ACC112 (cell line): ENCODE results near the gene COL24A1.
"Not testable (repeated sequence)": the region's sequence is repeated elsewhere in the genome, so short reads cannot be mapped to it uniquely, and the experiment has no call there.

Source experiments
- H2AFZ ChIP-seq: fragments of 200-600 bp; sonication (generic); one replicate; pipeline ENCODE4 v1.6.0; 2017; ENCODE audit warnings: antibody characterized with exemption, low read length; ENCODE audit not compliant: unreplicated experiment
- H3K27ac ChIP-seq: fragments of 200-600 bp; sonication (generic); 2 replicates; pipeline ENCODE4 v1.5.1; 2014; ENCODE audit warnings: low read depth, mild to moderate bottlenecking, antibody characterized with exemption, low read length, moderate library complexity
- H3K27me3 ChIP-seq: fragments of 200-600 bp; sonication (generic); 2 replicates; pipeline ENCODE4 v1.6.1; 2014; ENCODE audit warnings: mild to moderate bottlenecking, antibody characterized with exemption, low read length, moderate library complexity, mixed read lengths; ENCODE audit not compliant: insufficient read depth
- H3K36me3 ChIP-seq: fragments of 200-600 bp; sonication (generic); 2 replicates; pipeline ENCODE4 v1.6.1; 2016; ENCODE audit warnings: mild to moderate bottlenecking, antibody characterized with exemption, low read length, moderate library complexity, mixed read lengths; ENCODE audit not compliant: insufficient read depth
- H3K4me1 ChIP-seq: fragments of 200-600 bp; sonication (generic); one replicate; pipeline ENCODE4 v1.6.1; 2016; ENCODE audit warnings: low read length, mixed read lengths; ENCODE audit not compliant: insufficient read depth, unreplicated experiment, control insufficient read depth
- H3K4me3 ChIP-seq: fragments of 200-600 bp; sonication (generic); 2 replicates; pipeline ENCODE4 v1.5.1; 2014; ENCODE audit warnings: mild to moderate bottlenecking, low read depth, low read length
- H3K79me2 ChIP-seq: fragments of 200-600 bp; sonication (generic); one replicate; pipeline ENCODE4 v1.6.0; 2016; ENCODE audit warnings: low read length; ENCODE audit not compliant: control insufficient read depth, unreplicated experiment, insufficient read depth

The COL24A1 gene

DNA sequence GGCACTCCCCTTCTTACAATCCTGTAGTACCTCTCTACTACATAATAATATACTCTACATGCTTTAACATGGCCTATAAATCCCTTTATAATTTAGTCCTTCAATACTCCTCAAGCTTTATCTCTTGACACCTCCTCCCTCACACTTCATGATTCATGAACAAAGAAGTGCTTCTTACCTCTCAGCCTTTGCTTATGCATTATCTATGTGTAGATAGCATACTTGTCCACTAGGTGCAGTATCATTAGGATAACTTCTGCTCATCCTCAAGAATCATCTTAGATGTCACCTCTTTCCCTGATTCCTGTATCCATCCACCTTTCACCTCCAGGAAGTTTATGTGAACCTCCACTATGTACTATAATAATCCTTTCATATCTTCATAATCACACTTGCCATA, 74.4 kb downstream of the COL24A1 start:
- no peaks in the 10 kb centered on the region for H3K27me3 ChIP-seq

DNA sequence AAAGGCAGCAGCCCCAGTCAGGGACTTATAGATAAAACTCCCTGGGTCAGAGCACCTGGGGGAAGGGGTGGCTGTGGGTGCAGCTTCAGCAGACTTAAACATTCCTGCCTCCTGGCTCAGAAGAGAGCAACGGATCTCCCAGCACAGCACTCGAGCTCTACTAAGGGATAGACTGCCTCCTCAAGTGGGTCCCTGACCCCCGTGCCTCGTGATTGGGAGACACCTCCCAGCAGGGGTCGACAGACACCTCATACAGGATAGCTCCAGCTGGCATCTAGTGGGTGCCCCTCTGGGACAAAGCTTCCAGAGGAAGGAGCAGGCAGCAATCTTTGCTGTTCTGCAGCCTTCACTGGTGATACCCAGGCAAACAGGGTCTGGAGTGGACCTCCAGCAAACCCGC, 84.1 kb downstream of the COL24A1 start:
- not testable (repeated sequence) for H2AFZ ChIP-seq, H3K27ac ChIP-seq

More for the DNA sequence above, 74.4 kb downstream of the COL24A1 start:
- H3K36me3 ChIP-seq, result no peaks in the 10 kb centered on the region
- H2AFZ ChIP-seq, result no peak overlapping the region
- no peaks in the 10 kb centered on the region for H3K79me2 ChIP-seq
- peaks cover 13% of the 10 kb centered on the region for H3K4me1 ChIP-seq
- no peak overlapping the region for H3K4me3 ChIP-seq
- no peak overlapping the region for H3K27ac ChIP-seq

DNA sequence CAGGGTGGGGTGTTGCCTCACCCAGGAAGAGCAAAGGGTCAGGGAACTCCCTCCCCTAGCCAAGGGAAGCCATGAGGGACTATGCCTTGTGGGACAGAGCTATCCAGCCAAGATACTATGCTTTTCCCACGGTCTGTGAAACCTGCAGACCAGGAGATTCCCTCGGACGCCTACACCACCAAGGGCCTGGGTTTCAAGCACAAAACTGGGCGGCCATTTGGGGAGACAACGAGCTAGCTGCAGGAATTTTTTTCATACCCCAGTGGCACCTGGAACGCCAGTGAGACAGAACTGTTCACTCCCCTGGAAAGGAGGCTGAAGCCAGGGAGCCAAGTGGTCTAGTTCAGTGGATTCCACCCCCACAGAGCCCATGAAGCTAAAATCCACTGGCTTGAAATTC, 84.7 kb downstream of the COL24A1 start:
- H2AFZ ChIP-seq, H3K27me3 ChIP-seq, H3K27ac ChIP-seq, H3K4me3 ChIP-seq, H3K79me2 ChIP-seq, H3K36me3 ChIP-seq: not testable (repeated sequence)
- H3K4me1 ChIP-seq, result peaks cover 27% of the 10 kb centered on the region

More for the DNA sequence above, 84.1 kb downstream of the COL24A1 start:
- H3K79me2 ChIP-seq, H3K36me3 ChIP-seq, H3K4me3 ChIP-seq, H3K27me3 ChIP-seq: not testable (repeated sequence)
- H3K4me1 ChIP-seq, result peaks cover 22% of the 10 kb centered on the region

DNA sequence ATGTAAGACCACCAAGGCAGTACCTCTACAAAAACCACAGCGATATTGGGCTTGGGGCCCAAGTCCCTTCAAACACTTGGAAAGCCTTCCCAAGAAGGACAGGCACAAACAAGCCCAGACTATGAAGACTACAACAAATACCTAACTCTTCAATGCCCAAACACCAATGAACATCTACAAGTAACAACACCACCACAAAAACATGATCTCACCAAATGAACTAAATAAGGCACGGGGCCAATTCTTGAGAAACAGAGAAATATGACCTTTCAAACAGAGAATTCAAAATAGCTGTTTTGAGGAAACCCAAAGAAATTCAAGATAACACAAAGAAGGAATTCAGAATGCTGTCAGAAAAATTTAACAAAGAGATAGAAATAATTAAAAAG, 86.8 kb downstream of the COL24A1 start:
- Histone ChIP-seq H3K79me2 (no peaks in the 10 kb centered on the region), H3K27ac (no peak overlapping the region), H3K4me3 (no peak overlapping the region), H2AFZ (no peak overlapping the region), H3K36me3 (no peaks in the 10 kb centered on the region), H3K27me3 (0 out of 2 replicates have a peak, but pooled peaks cover 4% of the 10 kb centered on the region), H3K4me1 (peaks cover 27% of the 10 kb centered on the region)

DNA sequence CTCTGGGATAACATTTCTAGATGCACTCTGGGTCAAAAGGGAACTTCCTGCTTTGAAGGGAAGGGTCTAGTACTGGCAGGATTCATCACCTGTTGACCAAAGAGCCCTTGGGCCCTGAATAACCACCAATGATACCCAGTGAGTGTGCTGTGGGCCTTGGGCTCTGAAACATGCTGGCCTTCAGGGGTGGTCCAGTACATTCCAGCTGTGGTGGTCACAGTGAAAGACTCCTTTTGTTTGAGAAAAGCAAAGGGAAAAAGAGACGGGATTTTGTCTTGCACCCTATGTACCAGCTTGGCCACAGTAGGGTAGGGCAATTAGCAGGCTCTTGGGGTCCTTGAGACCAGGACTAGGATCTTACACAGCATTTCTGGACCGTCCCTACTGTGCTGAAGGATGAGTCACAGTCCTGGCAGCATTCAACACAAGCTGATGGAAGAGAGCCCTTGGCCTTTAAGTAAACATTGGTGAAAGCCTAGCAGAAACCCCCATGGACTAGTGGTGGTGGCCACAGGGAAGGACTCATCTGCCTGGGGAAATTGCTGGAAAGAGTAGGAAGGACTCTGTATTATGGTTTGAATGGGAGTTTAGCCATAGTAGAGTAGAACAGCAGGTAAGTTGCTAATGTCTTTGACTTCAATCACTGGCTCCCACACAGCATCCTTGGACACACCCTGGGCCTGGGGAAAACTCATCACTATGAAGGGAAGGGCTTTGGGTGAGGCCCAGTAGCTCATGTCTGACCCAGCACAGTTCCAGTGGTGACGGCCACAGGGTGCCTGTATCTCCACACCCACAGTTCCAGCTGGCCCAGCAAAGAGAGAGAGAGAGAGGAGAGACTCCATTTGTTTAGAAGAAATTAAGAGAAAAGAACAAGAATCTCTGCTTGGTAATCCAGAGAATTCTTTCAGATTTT, 87.5 kb downstream of the COL24A1 start:
- Histone ChIP-seq H3K36me3 (no peaks in the 10 kb centered on the region), H3K27me3 (0 out of 2 replicates have a peak, but pooled peaks cover 4% of the 10 kb centered on the region), H2AFZ (no peak overlapping the region), H3K27ac (no peak overlapping the region), H3K4me3 (no peak overlapping the region), H3K79me2 (no peaks in the 10 kb centered on the region), H3K4me1 (peaks cover 27% of the 10 kb centered on the region)

DNA sequence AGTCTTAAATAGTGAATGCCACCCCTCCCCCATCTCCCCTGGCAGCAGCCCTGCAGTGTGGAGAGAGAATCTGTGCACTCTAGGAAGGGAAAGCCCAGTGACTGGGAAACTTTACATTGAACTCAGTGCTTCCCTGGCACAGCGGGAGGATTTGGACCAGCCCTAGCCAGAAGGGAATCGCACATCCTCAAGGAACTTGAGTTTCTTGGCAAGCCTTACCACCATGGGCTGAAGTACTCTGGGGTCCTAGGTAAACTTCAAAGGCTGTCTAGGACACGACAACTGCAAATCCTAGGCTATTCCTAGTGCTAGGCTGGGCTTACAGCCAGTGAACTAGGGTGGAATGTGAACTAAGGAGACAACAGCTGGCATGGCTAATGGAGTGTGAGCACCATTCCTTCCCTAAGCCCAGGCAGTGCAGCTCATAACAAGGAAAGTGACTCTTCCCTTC, 88.3 kb downstream of the COL24A1 start:
- no peak overlapping the region for H3K27ac ChIP-seq
- H3K4me1 ChIP-seq, result peaks cover 27% of the 10 kb centered on the region
- no peak overlapping the region for H2AFZ ChIP-seq
- H3K4me3 ChIP-seq, result no peak overlapping the region
- H3K79me2 ChIP-seq, result no peaks in the 10 kb centered on the region
- 0 out of 2 replicates have a peak, but pooled peaks cover 4% of the 10 kb centered on the region for H3K27me3 ChIP-seq
- H3K36me3 ChIP-seq, result no peaks in the 10 kb centered on the region

DNA sequence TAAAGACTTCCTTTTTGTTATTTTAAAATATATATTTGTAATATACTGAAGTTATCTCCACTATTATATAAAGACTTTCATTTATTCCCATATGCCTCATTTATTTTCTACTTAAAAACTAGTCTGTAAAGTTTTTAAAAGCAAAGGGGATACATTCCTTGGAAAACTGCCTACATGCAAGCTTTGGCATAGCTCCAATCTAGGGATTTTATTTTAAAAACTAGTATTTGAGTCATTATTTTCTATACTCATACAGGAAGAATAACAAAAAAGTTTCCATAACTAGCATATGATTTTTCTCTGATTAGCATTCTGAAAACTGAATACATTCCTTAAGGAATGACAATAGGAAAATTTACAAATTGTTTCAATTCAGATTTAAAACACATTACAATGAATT, 88.9 kb downstream of the COL24A1 start:
- Histone ChIP-seq H3K4me3 (no peak overlapping the region), H3K27ac (no peak overlapping the region), H2AFZ (no peak overlapping the region), H3K79me2 (no peaks in the 10 kb centered on the region), H3K36me3 (no peaks in the 10 kb centered on the region), H3K27me3 (no peaks in the 10 kb centered on the region), H3K4me1 (peaks cover 28% of the 10 kb centered on the region)

DNA sequence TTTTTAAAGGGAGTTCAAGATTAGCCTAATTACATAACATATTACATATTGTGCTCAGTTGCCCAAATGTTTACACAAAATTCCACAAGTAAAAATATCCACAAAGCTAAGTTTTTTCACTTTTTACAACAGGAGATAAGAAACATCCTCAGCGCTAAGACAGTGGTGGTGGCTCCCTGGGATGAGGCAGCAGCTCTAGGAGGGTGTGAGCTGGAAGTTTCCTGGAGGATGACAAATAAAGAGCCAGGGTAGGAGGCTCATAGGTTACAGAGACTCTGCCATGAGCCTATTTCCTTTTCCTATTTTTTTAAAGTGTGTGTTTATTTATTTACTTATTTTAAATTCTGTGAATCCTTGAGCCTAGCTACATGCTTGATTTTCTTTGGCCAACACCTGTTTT, 91.7 kb downstream of the COL24A1 start:
- Histone ChIP-seq H2AFZ (no peak overlapping the region), H3K79me2 (no peaks in the 10 kb centered on the region)

DNA sequence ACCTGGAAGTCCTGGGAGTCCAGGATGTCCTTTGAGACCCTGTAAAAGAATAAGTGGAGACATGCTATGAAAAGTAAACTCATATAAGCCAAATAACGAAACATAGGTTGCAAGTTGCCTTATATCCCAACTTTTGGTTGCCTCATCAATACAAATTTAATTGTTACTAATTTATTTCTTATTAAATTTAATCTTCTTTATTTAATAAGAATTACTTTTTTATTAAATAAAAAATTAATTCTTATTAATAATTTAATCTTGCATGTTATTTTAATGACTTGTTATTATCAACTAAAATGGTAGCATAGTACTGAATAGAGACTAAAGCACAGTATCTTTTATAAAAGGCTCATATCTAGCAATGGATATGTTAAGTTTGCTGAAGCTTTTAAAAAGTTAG, 92.9 kb downstream of the COL24A1 start:
- H3K36me3 ChIP-seq, result no peaks in the 10 kb centered on the region
- H3K27me3 ChIP-seq, result no peaks in the 10 kb centered on the region
- H3K4me1 ChIP-seq, result peaks cover 33% of the 10 kb centered on the region
- no peaks in the 10 kb centered on the region for H3K79me2 ChIP-seq
- no peak overlapping the region for H2AFZ ChIP-seq
- H3K27ac ChIP-seq, result no peak overlapping the region
- no peak overlapping the region for H3K4me3 ChIP-seq

More for the DNA sequence above, 91.7 kb downstream of the COL24A1 start:
- H3K27me3 ChIP-seq, result no peaks in the 10 kb centered on the region
- peaks cover 43% of the 10 kb centered on the region for H3K4me1 ChIP-seq
- no peaks in the 10 kb centered on the region for H3K36me3 ChIP-seq
- H3K4me3 ChIP-seq, result no peak overlapping the region
- H3K27ac ChIP-seq, result no peak overlapping the region

DNA sequence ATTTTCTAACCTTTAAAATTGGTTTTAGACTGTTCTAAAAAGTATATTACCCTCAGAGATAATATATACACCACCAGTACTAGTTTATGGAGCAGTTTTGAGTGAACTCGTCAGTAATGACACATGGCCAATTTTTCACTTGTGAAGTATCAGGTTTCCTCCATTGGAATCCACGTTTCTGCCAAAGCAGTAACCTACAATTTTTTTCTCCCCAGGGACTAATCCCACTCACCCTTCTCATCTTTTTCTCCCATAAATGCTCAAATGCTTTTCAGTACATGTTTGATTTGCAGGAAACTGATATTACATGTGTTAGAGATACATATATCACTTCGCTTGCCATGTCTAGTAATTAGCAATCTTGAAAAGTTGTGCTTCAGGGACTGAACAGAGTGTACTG, 94.1 kb downstream of the COL24A1 start:
- Histone ChIP-seq H3K4me3 (peak overlapping the region; percentile 17; the same call in 1 of the 2 replicates), H3K27ac (no peak overlapping the region)

DNA sequence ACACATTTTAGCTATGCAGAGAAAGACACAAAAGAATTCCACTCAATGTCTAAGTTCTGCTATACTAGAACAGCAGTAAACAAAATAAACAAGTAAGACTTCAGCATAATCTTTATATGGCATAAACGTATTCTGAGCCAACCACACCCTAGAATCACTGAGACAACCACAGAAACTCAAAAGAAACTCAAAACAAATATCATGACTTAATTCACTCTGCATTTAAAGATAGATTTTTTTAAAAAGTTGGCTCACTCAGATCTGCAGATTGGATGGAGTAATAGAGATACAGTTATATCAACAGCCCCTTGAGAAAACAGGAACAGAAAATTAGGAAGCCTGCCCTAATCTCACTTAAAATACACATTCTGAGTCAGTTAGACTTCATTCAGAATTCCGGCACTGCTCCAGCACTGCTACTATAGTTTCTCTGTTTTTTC, 95.0 kb downstream of the COL24A1 start:
- Histone ChIP-seq H2AFZ (peak overlapping the region; percentile 31), H3K27me3 (no peaks in the 10 kb centered on the region), H3K79me2 (no peaks in the 10 kb centered on the region), H3K36me3 (no peaks in the 10 kb centered on the region), H3K27ac (no peak overlapping the region; the same call in none of the 2 replicates), H3K4me3 (no peak overlapping the region), H3K4me1 (peaks cover 17% of the 10 kb centered on the region)

More for the DNA sequence above, 94.1 kb downstream of the COL24A1 start:
- no peaks in the 10 kb centered on the region for H3K27me3 ChIP-seq
- H3K79me2 ChIP-seq, result no peaks in the 10 kb centered on the region
- H2AFZ ChIP-seq, result no peak overlapping the region
- H3K36me3 ChIP-seq, result no peaks in the 10 kb centered on the region
- peaks cover 21% of the 10 kb centered on the region for H3K4me1 ChIP-seq
